Measurements from ENCODE around the gene DDX59. TPM values are rescaled to one million over a fixed set of nuclear protein-coding genes. Genes with fewer than 3 reads are reported as not detected.

The DDX59 gene
- total and polyA plus RNA-seq, 4 donors, result 20.9 to 28.7 (median 23.1) TPM

- no peak for DNase-seq
- intact Hi-C loops (cut with DNase I), result no loop called here
- Histone ChIP-seq H3K9me3 (ENCODE audit: control insufficient read depth, low read length) (no peaks in the 10 kb centered on the region), H3K4me1 (ENCODE audit: control insufficient read depth in 1 of 2, insufficient read depth in 2 of 2, low read length in 2 of 2) (no peaks in the 10 kb centered on the region), H3K36me3 (ENCODE audit: control insufficient read depth in 1 of 2, insufficient read depth in 2 of 2, low read length in 1 of 2) (no peaks in the 10 kb centered on the region), H3K4me3 (ENCODE audit: low read length in 2 of 2) (no peak overlapping the region), H3K27me3 (ENCODE audit: control insufficient read depth in 1 of 2, insufficient read depth in 2 of 2, low read length in 1 of 2) (no peaks in the 10 kb centered on the region), H3K27ac (ENCODE audit: low read depth in 1 of 2, low read length in 2 of 2) (no peak overlapping the region)
- WGBS, 2 donors, result 54 to 62% methylated on average over 2 of the region's 2 CpGs
- no peak for ATAC-seq (ENCODE audit: low FRiP score)
Measured at GRCh38 chr1:200610846-200611245, 58.9 kb downstream of the DDX59 start.

- Histone ChIP-seq H3K36me3 (ENCODE audit: control insufficient read depth in 1 of 2, insufficient read depth in 2 of 2, low read length in 1 of 2) (no peaks in the 10 kb centered on the region), H3K4me1 (ENCODE audit: control insufficient read depth in 1 of 2, insufficient read depth in 2 of 2, low read length in 2 of 2) (no peaks in the 10 kb centered on the region), H3K4me3 (ENCODE audit: low read length in 2 of 2) (no peak overlapping the region), H3K27ac (ENCODE audit: low read depth in 1 of 2, low read length in 2 of 2) (no peak overlapping the region), H3K27me3 (ENCODE audit: control insufficient read depth in 1 of 2, insufficient read depth in 2 of 2, low read length in 1 of 2) (no peaks in the 10 kb centered on the region), H3K9me3 (ENCODE audit: control insufficient read depth, low read length) (no peaks in the 10 kb centered on the region)
- DNase-seq (no peak), ATAC-seq (ENCODE audit: low FRiP score) (no peak)
- intact Hi-C loops (cut with DNase I), result no loop called here
- WGBS, 2 donors, result 91 to 99% methylated on average over 1 of the region's 1 CpG
Measured at GRCh38 chr1:200602632-200603031, 67.1 kb downstream of the DDX59 start.

Other genes with a start within 250 kb of the DDX59 start
- gene KIF14, start 49.2 kb downstream of the DDX59 start, total RNA-seq, result under 1 TPM; 0.23 to 0.60 TPM
- under 1 TPM; 0.13 TPM for gene KIF14, start 49.2 kb downstream of the DDX59 start, polyA plus RNA-seq
- gene CAMSAP2, start 69.0 kb upstream of the DDX59 start, total RNA-seq, result 10 to 100 TPM; 46.9 to 51.9 TPM
- 10 to 100 TPM; 10.1 to 16.8 TPM for gene CAMSAP2, start 69.0 kb upstream of the DDX59 start, polyA plus RNA-seq
- not detected for gene GPR25, start 203.1 kb upstream of the DDX59 start, total RNA-seq
- gene GPR25, start 203.1 kb upstream of the DDX59 start, polyA plus RNA-seq, result not detected
- under 1 TPM; 0.36 to 0.45 TPM for gene INAVA, start 225.0 kb upstream of the DDX59 start, total RNA-seq
- 10 to 100 TPM in 1 of 2 donors, under 1 TPM in 1; 0.46 to 23.3 TPM for gene INAVA, start 225.0 kb upstream of the DDX59 start, polyA plus RNA-seq

Measured in aorta (tissue), 5 donors.